Inflammatory macrophage treated with lipopolysaccharide for 4 hours (primary cell): ENCODE measurements around the gene WASHC4.
A peak's percentile ranks its signal among the peaks of the same experiment; 100 is the strongest.
"Not testable (repeated sequence)": the region's sequence is repeated elsewhere in the genome, so short reads cannot be mapped to it uniquely, and the experiment has no call there.

Source experiments
- DNase-seq: peaks from one replicate; pipeline ENCODE4 v3.0.0-alpha.2; 2020

Gene WASHC4

GRCh38 chr12:105091476-105092206 is 15.9 kb upstream of the WASHC4 start:
- DNase-seq, result no peak

GRCh38 chr12:105092336-105092735 is 15.2 kb upstream of the WASHC4 start:
- DNase-seq, result no peak

GRCh38 chr12:105095338-105095737 is 12.2 kb upstream of the WASHC4 start:
- DNase-seq, result not testable (repeated sequence)

- DNase-seq, result peak; percentile 33
Observed at GRCh38 chr12:105099356-105099755, 8.2 kb upstream of the WASHC4 start.

- DNase-seq, result peak; percentile 44
Observed at GRCh38 chr12:105100207-105100985, 7.1 kb upstream of the WASHC4 start.

GRCh38 chr12:105100998-105101397 is 6.5 kb upstream of the WASHC4 start:
- peak; percentile 6 for DNase-seq

GRCh38 chr12:105102673-105103072 is 4.9 kb upstream of the WASHC4 start:
- DNase-seq, result no peak

GRCh38 chr12:105104762-105105161 is 2.8 kb upstream of the WASHC4 start:
- no peak for DNase-seq

GRCh38 chr12:105106621-105107020 is 910 bp upstream of the WASHC4 start:
- DNase-seq, result no peak

GRCh38 chr12:105107171-105107493 is 399 bp upstream of the WASHC4 start:
- peak; percentile 52 for DNase-seq

- DNase-seq, result no peak
Observed at GRCh38 chr12:105109465-105110212, 2.1 kb downstream of the WASHC4 start.

GRCh38 chr12:105110851-105111250 is 3.3 kb downstream of the WASHC4 start:
- no peak for DNase-seq

- no peak for DNase-seq
Observed at GRCh38 chr12:105113094-105113493, 5.6 kb downstream of the WASHC4 start.

GRCh38 chr12:105116969-105117368 is 9.4 kb downstream of the WASHC4 start:
- DNase-seq, result no peak

GRCh38 chr12:105120551-105120950 is 13.0 kb downstream of the WASHC4 start:
- DNase-seq, result no peak

GRCh38 chr12:105138248-105138647 is 30.7 kb downstream of the WASHC4 start:
- DNase-seq, result no peak

GRCh38 chr12:105141320-105141922 is 33.9 kb downstream of the WASHC4 start:
- DNase-seq, result no peak

GRCh38 chr12:105142259-105142658 is 34.7 kb downstream of the WASHC4 start:
- no peak for DNase-seq

GRCh38 chr12:105156260-105156659 is 48.7 kb downstream of the WASHC4 start:
- DNase-seq, result no peak

GRCh38 chr12:105157606-105158005 is 50.1 kb downstream of the WASHC4 start:
- no peak for DNase-seq

GRCh38 chr12:105158876-105159275 is 51.3 kb downstream of the WASHC4 start:
- DNase-seq, result no peak

GRCh38 chr12:105162174-105162573 is 54.6 kb downstream of the WASHC4 start:
- DNase-seq, result no peak

GRCh38 chr12:105164068-105164467 is 56.5 kb downstream of the WASHC4 start:
- DNase-seq, result no peak
